Dermis blood vessel endothelial cell (primary cell): ENCODE results near the gene ZFYVE9. TPM values are rescaled to one million over a fixed set of nuclear protein-coding genes. Genes with fewer than 3 reads are reported as not detected.
"Not testable (repeated sequence)": the region's sequence is repeated elsewhere in the genome, so short reads cannot be mapped to it uniquely, and the experiment has no call there.

Experiments used
- DNase-seq: peaks from one replicate; pipeline ENCODE4 v3.0.0; 2010
- total RNA-seq: library from RNA; depleted of rRNA; stranded (reverse); fragments of >200 nt; gene quantifications from 2 replicates; pipeline ENCODE4 v1.2.3, GENCODE V29; 2014

The ZFYVE9 gene, protein sequence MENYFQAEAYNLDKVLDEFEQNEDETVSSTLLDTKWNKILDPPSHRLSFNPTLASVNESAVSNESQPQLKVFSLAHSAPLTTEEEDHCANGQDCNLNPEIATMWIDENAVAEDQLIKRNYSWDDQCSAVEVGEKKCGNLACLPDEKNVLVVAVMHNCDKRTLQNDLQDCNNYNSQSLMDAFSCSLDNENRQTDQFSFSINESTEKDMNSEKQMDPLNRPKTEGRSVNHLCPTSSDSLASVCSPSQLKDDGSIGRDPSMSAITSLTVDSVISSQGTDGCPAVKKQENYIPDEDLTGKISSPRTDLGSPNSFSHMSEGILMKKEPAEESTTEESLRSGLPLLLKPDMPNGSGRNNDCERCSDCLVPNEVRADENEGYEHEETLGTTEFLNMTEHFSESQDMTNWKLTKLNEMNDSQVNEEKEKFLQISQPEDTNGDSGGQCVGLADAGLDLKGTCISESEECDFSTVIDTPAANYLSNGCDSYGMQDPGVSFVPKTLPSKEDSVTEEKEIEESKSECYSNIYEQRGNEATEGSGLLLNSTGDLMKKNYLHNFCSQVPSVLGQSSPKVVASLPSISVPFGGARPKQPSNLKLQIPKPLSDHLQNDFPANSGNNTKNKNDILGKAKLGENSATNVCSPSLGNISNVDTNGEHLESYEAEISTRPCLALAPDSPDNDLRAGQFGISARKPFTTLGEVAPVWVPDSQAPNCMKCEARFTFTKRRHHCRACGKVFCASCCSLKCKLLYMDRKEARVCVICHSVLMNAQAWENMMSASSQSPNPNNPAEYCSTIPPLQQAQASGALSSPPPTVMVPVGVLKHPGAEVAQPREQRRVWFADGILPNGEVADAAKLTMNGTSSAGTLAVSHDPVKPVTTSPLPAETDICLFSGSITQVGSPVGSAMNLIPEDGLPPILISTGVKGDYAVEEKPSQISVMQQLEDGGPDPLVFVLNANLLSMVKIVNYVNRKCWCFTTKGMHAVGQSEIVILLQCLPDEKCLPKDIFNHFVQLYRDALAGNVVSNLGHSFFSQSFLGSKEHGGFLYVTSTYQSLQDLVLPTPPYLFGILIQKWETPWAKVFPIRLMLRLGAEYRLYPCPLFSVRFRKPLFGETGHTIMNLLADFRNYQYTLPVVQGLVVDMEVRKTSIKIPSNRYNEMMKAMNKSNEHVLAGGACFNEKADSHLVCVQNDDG (N-terminal part only)
- total RNA-seq = 39.2 and 49.4 TPM in 2 replicates

DNA sequence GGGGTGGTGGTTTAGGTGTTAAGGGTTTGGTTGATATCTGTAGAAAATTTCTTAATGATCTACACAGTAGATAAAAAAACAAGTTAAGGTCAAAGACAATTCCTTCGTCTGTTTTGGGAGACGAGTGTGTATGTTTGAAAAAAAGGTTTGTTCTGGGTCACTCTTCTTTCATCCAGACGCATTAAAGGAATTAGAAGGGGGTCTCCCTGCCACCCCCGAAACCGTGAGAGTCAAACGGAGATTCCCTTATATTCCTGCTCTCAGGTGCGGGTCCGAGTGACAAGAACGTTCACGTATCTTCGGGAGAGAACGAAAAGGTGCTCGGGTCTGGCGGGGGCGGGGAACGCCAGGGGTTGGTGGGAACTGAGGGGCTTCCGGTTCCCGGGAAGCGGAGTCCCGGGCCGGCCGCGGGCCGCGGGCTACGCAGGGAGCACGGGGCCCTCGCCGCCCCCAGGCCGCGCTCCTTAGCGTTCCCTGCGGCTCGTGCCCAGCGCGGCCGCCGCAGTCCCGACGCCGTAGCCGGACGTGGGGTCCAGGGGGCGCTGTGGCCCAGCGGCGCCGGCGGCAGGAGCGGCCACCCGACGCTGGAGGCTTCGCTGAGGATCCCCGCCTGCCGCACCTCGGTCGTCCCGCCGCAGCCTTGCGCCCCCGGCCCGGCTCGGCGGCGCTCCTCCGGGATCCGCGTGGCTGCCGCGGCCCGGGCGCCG, at the start of gene ZFYVE9:
Gene ZFYVE9, plus strand, starts transcription at position 577 of the 707 bp plus-strand sequence. CDS start 91,118 bp downstream, outside the sequence.
- peak; percentile 89 for DNase-seq

DNA sequence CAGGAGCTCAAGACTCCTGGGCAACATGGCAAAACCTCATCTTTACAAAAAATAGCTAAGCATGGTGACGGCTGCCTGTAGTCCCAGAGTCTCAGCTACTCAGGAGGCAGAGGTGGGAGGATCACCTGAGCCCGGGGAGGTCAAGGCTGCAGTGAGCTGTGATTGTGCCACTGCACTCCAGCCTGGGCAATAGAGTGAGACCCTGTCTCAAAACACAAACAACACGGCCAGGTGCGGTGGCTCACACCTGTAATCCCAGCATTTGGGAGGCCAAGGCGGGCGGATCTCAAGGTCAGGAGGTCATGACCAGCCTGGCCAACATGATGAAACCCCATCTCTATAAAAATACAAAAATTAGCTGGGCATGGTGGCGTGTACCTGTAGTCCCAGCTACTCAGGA, 47.6 kb upstream of the ZFYVE9 start:
- DNase-seq = not testable (repeated sequence)

DNA sequence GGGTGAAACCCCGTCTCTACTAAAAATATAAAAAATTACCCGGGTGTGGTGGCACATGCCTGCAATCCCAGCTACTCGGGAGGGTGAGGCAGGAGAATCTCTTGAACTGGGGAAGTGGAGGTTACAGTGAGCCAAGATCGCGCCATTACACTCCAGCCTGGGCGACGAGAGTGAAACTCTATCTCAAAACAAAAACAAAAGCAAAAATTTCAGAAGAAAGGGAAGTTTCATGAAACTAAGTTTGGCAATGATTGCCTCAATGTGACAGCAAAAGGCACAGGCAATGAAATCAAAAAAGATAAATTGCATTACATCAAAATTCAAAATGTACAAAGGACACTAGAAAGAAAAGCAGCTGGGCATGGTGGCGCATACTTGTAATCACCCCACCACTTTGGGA, 45.7 kb upstream of the ZFYVE9 start:
- no peak for DNase-seq

DNA sequence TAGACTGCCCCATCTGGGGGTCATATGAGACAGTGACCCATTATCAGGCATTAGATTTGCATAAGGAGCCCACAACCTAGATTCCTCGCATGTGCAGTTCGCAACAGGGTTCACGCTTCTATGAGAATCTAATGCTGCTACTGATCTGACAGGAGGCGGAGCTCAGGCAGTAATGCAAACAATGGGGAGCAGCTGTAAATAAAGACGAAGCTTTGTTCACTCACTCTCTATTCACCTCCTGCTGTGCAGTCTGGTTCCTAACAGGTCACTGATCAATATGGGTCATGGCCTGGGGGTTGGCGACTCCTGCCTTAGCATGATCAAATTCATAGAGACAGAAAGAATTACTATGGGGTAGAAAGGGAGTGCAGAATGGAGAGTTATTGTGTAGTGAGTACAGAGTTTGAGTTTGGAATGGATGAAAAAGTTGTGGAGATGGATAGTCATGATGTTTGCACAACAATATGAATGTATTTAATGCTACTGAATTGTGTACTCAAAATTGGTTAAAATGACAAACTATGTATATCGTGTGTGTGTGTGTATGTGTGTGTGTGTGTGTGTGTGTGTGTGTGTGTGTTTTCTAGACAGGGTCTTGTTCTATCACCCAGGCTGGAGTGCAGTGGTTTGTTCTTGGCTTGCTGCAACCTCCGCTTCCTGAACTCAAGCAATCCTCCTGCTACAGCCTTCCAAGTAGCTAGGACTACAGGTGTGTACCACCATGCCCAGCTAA, 43.6 kb upstream of the ZFYVE9 start:
- DNase-seq = no peak

DNA sequence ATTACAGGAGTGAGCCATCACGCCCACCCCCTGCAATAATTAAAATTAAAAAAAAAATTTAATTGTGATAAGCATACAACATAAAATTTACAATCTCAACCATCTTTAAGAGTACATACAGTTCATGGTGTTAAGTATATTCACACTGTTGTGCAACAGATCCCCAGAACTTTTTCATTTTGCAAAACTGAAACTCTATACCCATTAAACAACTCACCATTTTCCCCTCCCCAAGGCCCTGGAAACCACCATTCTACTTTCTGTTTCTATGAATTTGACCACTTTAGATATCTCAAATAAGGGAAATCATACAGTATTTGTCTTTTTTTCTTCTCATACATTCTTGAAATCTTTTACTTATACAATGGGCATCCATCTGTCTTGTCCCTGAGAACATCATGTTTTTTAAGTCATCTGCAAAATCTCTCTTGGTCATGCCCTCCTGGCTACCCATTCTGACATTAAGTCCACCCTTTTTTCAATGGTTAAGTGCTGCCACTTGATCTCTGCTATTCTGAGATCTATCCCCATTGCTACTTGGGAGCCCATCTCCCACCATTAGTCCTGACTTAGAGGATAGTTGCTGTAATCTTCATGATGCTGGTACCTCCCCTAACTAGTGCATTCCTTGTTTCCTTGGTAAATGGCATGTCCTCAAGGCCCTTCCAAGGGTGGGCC, 39.4 kb upstream of the ZFYVE9 start:
- DNase-seq = no peak

DNA sequence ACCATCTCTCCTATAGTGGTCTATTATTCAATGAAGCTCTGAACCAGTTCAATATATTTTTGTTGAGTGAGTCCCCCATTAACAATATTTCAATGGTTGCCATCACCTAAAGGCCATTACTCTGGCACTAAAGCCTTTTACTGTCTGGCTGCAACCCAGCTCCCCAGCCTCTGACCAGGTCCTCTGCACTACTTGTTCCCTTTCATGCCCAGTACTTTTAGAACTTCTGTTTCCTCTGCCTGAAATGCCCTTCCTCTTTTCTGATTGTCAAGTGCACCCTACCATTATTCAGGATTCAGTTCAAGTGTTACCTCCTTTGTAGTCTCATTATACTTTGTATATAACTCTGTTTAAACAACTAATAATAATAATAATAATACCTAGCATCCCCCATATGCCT, 30.4 kb upstream of the ZFYVE9 start:
- no peak for DNase-seq

DNA sequence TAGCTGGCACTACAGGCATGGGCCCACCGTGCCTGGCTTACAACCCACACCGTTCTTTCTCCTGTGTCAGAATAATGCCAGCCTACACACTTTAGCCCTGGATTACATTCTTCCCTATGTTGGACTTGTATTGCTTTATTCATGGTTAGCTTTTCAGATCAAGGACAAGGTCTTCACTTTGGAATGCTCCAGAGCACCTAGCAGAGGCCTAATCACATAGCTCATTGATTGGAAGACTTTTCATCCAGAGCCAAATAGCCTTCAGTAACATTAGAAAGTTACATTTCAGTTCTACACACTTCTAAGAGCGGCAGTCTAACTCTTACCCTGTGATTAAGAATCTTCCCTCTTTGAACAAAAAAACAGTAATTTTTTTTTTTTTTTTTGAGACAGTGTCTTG, 29.4 kb upstream of the ZFYVE9 start:
- no peak for DNase-seq

DNA sequence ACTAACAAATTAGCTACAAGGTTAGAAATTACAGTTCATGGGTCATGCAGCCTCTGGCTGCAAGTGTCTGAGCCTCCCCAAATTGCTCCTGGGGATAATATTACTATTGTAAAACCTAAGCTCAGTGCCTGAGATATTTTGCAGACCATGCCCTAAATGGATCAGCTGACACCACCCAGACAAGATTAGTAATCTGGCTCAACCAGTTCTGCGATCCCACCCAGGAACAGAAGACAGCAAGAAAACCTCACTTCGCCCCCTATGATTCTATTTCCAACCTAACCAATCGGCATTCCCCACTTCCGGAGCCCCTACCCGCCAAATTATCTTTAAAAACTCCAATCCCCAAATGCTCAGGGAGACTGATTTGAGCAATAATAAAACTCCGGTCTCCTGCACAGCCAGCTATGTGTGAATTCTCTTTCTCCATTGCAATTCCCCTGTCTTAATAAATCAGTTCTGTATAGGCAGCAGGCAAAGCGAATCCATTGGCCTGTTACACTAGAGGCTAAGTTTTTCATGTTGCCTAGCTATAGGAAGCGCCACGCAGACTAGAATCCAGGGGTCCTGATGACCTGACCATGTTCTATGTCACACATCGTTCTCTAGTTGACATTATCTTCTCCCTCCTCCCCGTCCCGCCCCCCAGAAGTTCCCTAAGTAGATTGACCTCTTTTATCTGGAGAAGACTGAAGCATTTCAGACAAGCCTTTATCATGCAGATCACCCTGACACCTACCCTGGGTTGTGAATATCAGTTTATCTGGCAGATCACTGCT, 22.4 kb upstream of the ZFYVE9 start:
- no peak for DNase-seq

DNA sequence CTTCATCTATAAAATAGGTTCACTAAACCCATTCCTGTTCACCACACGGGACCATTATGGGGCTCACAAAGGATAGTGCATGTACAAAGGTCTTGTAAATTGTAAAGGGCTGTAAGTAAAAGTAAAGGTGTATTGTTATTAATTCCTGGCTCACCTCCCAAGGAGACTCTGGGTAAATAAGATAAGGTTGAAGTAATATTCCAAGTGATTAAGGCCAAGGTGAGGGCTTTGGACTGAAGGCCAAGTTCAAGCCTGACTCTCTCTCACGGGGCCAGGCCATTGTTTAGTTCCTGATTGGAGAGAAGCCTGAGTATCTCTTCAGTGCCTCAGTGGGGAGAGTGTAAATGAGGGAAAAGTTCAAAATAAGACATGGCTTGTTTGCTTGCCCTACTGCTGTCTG, 19.5 kb upstream of the ZFYVE9 start:
- DNase-seq = no peak

DNA sequence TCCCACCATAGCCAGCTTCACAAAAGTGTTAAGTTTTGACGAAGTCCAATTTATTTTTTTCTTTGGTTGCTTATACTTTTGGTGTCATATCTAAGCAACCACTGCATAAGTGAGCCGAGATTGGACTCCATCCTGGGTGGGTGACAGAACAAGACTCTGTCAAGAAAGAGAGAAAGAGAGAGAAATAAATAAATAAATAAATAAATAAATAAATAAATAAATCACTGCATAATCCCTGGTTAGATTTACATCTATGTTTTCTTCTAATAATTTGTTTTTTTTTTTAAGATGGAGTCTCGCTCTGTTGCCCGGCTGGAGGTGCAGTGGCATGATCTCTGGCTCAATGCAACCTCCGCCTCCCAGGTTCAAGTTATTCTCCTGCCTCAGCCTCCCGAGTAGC, 18.3 kb upstream of the ZFYVE9 start:
- DNase-seq = no peak

DNA sequence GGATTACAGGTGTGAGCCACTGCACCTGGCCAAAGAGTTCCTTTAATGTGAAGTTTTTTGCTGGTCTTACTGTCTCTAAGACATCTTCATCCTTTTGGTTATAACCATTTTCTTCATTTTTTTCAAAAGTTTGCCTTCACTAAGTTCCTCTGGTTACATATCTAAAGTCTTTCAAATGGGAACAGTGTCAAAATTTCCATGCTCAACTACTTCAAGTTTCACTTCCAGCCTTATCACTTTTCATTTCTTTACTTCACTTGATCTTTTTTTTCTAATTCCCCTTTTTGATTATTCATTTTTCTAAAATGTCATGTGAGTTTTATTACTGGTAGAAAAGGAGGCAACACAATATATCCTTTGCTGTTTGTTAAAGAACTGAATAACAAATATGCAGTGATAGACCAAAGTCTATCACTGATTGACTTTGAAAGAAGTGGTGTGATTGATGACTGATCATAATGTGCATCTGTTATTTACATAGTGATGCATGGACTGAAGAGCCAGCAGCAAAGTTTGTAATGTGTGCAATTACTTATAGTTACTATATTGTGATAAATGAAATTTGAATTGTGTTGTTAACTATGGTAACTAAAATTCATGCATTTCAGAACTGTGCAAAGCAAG, 16.0 kb upstream of the ZFYVE9 start:
- DNase-seq = no peak

DNA sequence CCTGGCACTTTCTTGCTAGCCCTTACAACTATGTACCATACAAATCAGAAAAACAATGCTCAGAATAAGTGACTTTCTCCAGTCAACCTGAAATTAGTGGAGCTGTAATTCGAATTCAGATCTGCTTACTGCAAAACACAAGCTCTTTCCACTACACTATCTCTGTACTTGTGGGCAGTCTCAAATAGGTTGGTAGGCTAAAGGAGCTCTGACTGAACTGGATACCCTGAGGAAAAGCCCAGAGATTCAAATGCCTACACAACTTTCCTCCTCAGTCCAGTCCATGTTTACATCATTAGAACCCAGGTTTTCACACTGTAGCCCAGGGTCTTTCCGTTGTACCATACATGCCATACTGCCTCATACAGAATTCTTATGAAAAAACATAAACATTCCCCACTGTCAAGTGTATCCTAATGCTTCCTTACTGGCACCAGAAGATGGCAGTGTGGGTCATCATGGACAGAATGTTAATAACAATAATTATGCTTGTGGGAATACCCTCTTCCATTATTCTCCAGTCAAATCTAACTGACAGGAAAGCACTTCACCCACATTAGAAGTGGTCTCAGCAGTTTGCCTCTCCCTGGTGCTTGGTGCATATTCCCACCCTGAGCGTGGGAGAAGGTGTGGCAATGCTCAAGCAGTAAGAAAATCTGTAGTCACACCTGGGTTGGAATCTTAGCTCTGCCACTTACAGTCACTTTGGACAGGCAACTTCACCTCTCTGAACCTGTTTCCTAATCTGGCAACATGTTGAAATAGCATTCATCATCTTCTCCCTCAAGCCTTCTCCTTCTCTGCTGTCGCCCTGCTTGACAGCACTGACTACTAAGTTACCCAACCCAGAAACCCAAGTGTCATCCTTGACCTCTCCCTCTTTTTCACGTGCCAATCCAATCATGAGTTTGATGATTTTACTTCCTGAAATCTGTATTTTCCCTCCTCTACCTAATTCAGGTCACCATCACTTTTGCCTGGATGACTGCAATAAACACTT, 14.4 kb upstream of the ZFYVE9 start:
- DNase-seq = peak; percentile 87

DNA sequence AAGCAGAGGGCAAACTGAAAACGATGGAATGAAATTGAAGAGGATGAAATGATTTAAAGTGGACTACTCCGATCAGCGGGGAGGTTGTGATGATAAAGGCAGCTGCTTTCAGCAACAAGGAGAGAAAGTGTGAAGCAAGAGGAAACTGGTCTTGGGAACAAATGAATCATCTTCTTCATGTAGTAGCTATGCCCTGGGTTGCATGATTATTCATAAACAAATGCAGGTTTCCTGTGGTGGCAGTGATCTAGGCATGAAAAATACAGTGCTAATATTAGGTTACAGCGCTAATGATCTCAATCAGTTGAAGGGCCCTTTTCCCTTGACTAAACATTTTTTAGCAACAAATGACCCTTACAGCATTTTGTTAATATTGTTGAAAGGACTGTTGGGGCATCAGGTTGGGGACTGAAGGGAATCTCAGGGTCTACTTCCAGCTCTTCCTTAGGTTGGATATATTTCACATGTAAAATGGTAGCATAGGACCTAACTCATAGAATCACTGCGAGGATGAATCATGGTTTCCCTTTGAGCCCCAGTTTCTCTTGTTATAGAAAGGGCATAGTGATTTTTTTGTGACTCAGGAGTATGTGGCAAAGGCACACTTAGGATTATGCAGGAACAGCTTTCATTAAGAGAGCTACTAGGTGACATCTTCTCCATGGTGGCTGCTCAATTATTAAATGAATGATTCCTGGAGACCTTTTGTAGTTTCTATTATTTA, 1.9 kb upstream of the ZFYVE9 start:
- DNase-seq = peak; percentile 94

DNA sequence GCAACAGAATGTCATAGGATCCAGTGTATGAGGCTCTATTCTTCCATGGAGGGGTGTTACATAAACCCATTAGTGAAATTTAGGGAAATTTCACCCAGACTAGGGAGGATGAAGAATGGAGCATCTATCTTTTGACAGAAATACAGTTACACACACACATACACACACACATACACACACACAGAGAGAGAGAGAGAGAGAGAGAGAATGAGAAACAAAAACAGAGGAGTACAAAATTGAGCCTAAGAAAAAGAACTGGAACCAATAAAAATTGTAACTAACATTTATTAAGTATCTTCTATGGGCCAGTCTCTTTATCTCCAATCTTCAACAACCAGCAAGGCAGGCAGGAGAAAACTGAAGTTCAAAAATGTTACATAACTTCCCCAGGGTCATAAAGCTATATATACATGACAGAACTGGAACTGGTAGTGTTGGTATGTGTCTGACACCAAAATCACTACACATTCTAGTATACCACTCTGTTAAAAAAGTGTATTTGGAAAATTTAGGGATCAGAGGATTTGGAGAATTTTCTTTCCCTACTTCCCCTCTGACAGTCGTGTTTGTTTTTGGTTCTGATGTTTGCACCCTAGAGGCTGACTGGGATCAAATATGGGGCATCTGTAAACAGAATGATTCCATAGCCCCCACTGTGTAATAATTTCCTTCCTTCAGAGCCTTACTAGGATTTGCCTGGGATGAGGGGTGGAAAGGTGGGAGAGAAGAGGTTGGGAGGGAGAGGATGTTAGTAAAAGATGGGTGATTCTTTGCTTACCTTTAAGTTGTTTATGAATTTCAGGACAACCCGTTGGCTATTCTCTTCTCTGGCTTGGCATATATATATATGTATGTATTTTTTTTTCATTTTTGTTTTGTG, 1.0 kb upstream of the ZFYVE9 start:
- DNase-seq = peak; percentile 17

DNA sequence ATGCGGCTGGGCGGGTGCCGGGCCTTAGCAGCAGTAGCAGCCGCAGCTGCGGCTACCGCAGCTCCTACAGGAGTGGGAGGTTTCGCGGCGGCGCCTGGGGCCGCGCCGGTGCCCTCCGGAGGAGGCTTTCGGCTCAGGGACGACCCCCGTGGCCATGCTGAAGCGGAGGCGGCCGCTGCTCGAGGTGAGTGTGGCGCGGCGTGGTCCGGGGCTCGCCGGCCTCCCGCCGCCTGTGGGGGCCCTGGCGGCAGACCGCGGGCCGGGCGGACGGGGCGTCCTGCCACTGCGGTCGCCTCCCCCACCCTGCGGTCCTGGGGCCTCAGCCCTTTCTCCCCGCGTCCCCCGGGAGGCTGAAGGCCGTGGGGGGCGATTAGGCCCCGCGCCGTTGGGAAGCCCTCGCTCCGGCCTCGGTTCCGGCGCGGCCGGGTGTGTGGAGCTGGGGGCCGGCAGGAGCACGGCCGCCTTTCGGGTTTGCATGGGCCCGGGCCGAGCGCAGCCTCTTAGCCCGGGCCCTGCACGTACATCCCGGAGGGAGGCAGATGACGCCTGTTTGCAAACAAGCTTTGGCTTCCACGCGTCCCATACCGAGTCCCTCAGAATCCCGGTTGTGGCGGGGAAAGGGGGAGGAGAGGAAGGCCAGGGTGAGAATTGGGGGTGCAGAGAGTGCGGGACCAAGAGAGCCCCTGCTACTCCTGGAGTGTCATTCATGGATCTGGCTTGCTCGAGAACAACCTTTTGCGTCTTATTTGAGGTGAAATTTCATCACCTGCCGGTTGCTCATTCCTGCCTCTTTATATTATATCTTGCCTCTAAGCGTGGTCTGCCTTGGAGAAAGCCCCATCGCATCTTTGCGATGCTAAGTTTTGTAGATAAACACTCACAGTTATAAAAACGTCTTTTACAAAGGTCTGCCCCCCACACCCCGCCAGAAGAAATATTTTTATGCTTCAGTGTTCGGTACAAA, 613 bp downstream of the ZFYVE9 start:
- DNase-seq = peak; percentile 63
